Esophagus muscularis mucosa (tissue), 4 donors: ENCODE data around the gene ZBTB34. TPM values are rescaled to one million over a fixed set of nuclear protein-coding genes. Genes with fewer than 3 reads are reported as not detected.

Experiments used
- DNase-seq: peaks from one replicate; pipeline ENCODE4 v3.0.0-alpha.2; 2017; ENCODE audit errors: extremely low spot score
- H3K27ac ChIP-seq, 4 donors: fragments of 200-600 bp; sonication (generic); replicated peaks in 1 of 4; 1 replicate in 3 of 4; 2 replicates in 1 of 4; pipeline ENCODE4 v1.5.1; 2016 to 2019; ENCODE audit warnings: mild to moderate bottlenecking in 1 of 4
- H3K27me3 ChIP-seq, 4 donors: fragments of 200-600 bp; sonication (generic); one replicate each; pipeline versions ENCODE4 v1.5.1 to v1.6.0; 2016 to 2019
- H3K36me3 ChIP-seq, 4 donors: fragments of 200-600 bp; sonication (generic); one replicate each; pipeline ENCODE4 v1.5.1; 2016 to 2019
- H3K4me1 ChIP-seq, 4 donors: fragments of 200-600 bp; sonication (generic); one replicate each; pipeline ENCODE4 v1.5.1; 2016 to 2019
- H3K4me3 ChIP-seq, 4 donors: fragments of 200-600 bp; sonication (generic); 1 replicate in 2 of 4; 2 replicates in 2 of 4; pipeline ENCODE4 v1.5.1; 2016 to 2019; ENCODE audit warnings: mild to moderate bottlenecking in 4 of 4, moderate library complexity in 1 of 4
- H3K9me3 ChIP-seq, 4 donors: fragments of 200-600 bp; sonication (generic); 1 replicate in 3 of 4; 2 replicates in 1 of 4; pipeline ENCODE4 v1.5.1; 2016 to 2019
- CTCF ChIP-seq, 3 experiments: fragments of 200-600 bp in 2 of 3; fragments of 450-650 bp in 1 of 3; sonication (generic) in 2 of 3; IDR thresholded peaks; one replicate each; pipeline ENCODE4 v1.5.1; 2017 to 2019; ENCODE audit warnings: antibody characterized with exemption in 3 of 3, mild to moderate bottlenecking in 2 of 3, moderate library complexity in 1 of 3
- EP300 ChIP-seq: sonication (generic); formaldehyde crosslinking; IDR thresholded peaks from one replicate; pipeline ENCODE4 v1.6.1; 2017; ENCODE audit warnings: antibody characterized with exemption
- POLR2A ChIP-seq: fragments of 450-650 bp; IDR thresholded peaks from one replicate; pipeline ENCODE4 v1.6.1; 2017; ENCODE audit warnings: antibody characterized with exemption, moderate library complexity, mild to moderate bottlenecking, low read depth
- POLR2AphosphoS5 ChIP-seq, 2 donors: sonication (generic); formaldehyde crosslinking; IDR thresholded peaks; one replicate each; pipeline ENCODE4 v1.6.1; 2017; ENCODE audit warnings: antibody characterized with exemption in 2 of 2
- WGBS: methylation state at CpG from one replicate; pipeline ENCODE4 v1.1.5; 2018; 5-methylcytosine and 5-hydroxymethylcytosine counted together
- intact Hi-C: fragments of 100-400 bp; cut with DNase I; formaldehyde crosslinking; loops from one replicate; pipeline ENCODE4 v1.15.1; 2023
- total RNA-seq, 4 donors: library from RNA; depleted of rRNA; stranded (reverse); fragments of >200 nt; gene quantifications; one replicate each; pipeline versions ENCODE4 v1.1.0 to v1.2.1, GENCODE V29; 2016

The ZBTB34 gene
- total RNA-seq, 4 donors from 2014 or later: 10.4 to 16.8 (median 12.6) TPM

GRCh38 chr9:126919193-126919592 lies 58.8 kb downstream of the ZBTB34 start:
- no peak overlapping the region for H3K4me3 ChIP-seq
- DNase-seq: no peak
- H3K9me3 ChIP-seq: no peaks in the 10 kb centered on the region
- H3K36me3 ChIP-seq: no peaks in the 10 kb centered on the region
- intact Hi-C loops: loop anchor here (5.0 kb wide), 1 partner anchor 57 kb away; the partner anchor contains the start of gene ZBTB34
- no peak for TF ChIP-seq EP300
- no peak for TF ChIP-seq CTCF (IDR thresholded peaks at IDR 0.05)
- no peak for TF ChIP-seq POLR2AphosphoS5 (IDR thresholded peaks at IDR 0.05)
- no peak for TF ChIP-seq POLR2A
- no peaks in the 10 kb centered on the region for H3K27me3 ChIP-seq
- H3K27ac ChIP-seq: no peak overlapping the region
- WGBS: 100% methylated on average over 1 of the region's 1 CpG
- peaks cover 7 to 12% (median 10%) of the 10 kb centered on the region in 4 donors for H3K4me1 ChIP-seq

GRCh38 chr9:126925876-126926275 lies 65.4 kb downstream of the ZBTB34 start:
- TF ChIP-seq POLR2A (no peak), POLR2AphosphoS5 (IDR thresholded peaks at IDR 0.05) (no peak), EP300 (no peak), CTCF (IDR thresholded peaks at IDR 0.05) (no peak)
- Histone ChIP-seq H3K27me3 (no peaks in the 10 kb centered on the region), H3K4me1 (no peaks in the 10 kb centered on the region), H3K27ac (no peak overlapping the region), H3K36me3 (no peaks in the 10 kb centered on the region), H3K4me3 (no peak overlapping the region), H3K9me3 (no peaks in the 10 kb centered on the region)
- DNase-seq: no peak
- intact Hi-C loops: no loop called here

GRCh38 chr9:126926364-126926763 lies 65.9 kb downstream of the ZBTB34 start:
- H3K27ac ChIP-seq: no peak overlapping the region
- no peak for DNase-seq
- H3K27me3 ChIP-seq: no peaks in the 10 kb centered on the region
- whole genome bisulfite sequencing: 91% methylated on average over 2 of the region's 2 CpGs
- no peaks in the 10 kb centered on the region for H3K36me3 ChIP-seq
- H3K4me1 ChIP-seq: no peaks in the 10 kb centered on the region
- H3K4me3 ChIP-seq: no peak overlapping the region
- no peaks in the 10 kb centered on the region for H3K9me3 ChIP-seq
- intact Hi-C loops: no loop called here
- no peak for TF ChIP-seq EP300
- no peak for TF ChIP-seq POLR2AphosphoS5 (IDR thresholded peaks at IDR 0.05)
- no peak for TF ChIP-seq CTCF (IDR thresholded peaks at IDR 0.05)
- no peak for TF ChIP-seq POLR2A

- Histone ChIP-seq H3K4me3 (no peak overlapping the region), H3K9me3 (no peaks in the 10 kb centered on the region), H3K27me3 (no peaks in the 10 kb centered on the region), H3K4me1 (no peaks in the 10 kb centered on the region), H3K36me3 (no peaks in the 10 kb centered on the region), H3K27ac (no peak overlapping the region)
- 65% methylated on average over 6 of the region's 6 CpGs for WGBS
- no peak for TF ChIP-seq POLR2A
- no peak for TF ChIP-seq CTCF (IDR thresholded peaks at IDR 0.05)
- TF ChIP-seq POLR2AphosphoS5 (IDR thresholded peaks at IDR 0.05): no peak
- TF ChIP-seq EP300: no peak
- intact Hi-C loops: no loop called here
- DNase-seq: no peak
These were observed 67.0 kb downstream of the ZBTB34 start for GRCh38 chr9:126927419-126927818.

GRCh38 chr9:126932871-126933321 lies 72.5 kb downstream of the ZBTB34 start:
- WGBS: 91% methylated on average over 11 of the region's 11 CpGs
- no peaks in the 10 kb centered on the region for H3K27me3 ChIP-seq
- no peaks in the 10 kb centered on the region for H3K9me3 ChIP-seq
- H3K36me3 ChIP-seq: no peaks in the 10 kb centered on the region
- no peak for DNase-seq
- no peaks in the 10 kb centered on the region for H3K4me1 ChIP-seq
- intact Hi-C loops: no loop called here
- no peak for TF ChIP-seq EP300
- TF ChIP-seq POLR2A: no peak
- TF ChIP-seq CTCF (IDR thresholded peaks at IDR 0.05): no peak
- no peak for TF ChIP-seq POLR2AphosphoS5 (IDR thresholded peaks at IDR 0.05)
- H3K4me3 ChIP-seq: no peak overlapping the region
- H3K27ac ChIP-seq: no peak overlapping the region
